GM21423 (cell line): Measurements from ENCODE around the gene RAB21.
"Not testable (repeated sequence)": the region's sequence is repeated elsewhere in the genome, so short reads cannot be mapped to it uniquely, and the experiment has no call there.

ENCODE experiments used
- ATAC-seq: cut with Tn5 transposase; IDR thresholded peaks from one replicate; pipeline ENCODE4 v1.9.1; 2021; ENCODE audit warnings: mild to moderate bottlenecking, moderate library complexity; ENCODE audit not compliant: unreplicated experiment

The RAB21 gene

DNA sequence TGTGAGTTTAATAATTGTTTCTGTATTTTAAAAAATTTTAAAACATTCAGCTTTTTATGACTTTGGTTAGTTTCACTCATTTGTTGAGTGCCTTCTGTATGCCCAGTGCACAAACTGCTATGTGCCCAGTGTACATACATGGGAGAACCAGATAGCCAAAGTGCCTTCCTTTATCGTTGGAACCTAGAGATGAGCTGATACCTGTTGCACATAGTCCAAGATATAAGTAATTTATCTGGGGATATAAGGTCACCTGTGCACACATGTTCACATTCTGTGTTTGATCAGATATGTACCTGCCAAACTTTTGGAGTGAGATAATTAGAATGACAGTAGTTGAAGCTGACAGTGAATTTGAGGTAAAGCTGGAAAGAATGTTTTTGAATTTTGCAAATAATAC is 37.9 kb downstream of the RAB21 start:
- no peak for ATAC-seq

DNA sequence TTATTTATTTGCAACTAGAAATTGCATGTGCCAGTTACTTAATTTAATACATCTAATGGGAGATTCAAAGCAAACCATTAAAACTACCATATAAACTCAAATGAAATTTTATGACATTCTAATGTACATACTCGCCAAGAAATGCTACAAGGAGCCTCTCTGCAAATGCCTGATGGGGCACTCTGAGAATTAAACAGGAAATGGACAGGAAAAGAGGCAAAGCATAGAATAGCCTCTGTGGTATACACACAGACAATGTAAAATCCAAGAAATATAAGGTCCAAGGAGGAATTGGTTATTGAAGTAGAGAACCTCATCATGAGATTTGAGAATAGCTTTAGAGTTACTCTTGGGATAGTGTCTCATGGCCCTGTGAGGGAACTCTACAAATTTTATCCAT is 41.2 kb downstream of the RAB21 start:
- no peak for ATAC-seq

GRCh38 chr12:71797531-71797930 is 42.9 kb downstream of the RAB21 start:
- no peak for ATAC-seq

GRCh38 chr12:71799106-71799505 is 44.4 kb downstream of the RAB21 start:
- no peak for ATAC-seq

GRCh38 chr12:71800177-71800576 is 45.5 kb downstream of the RAB21 start:
- no peak for ATAC-seq

DNA sequence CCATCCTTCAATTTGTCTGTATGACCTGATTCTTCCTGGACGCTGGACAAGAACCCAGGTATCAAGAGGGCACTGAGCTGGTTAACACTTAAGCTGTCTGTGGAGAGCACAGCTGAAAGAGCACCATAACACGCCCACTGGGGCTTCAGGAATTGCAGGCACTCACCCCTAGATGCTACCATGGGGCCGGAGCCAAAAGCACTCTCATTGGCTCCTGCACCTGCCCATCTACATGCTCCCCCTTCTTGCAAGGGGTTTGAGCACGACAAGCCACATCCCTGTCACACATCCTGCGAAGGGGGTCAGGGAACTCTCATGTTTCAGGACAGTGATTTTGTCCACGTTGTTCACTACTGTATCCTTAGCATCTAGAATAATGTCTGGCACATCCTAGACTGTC is 49.8 kb downstream of the RAB21 start:
- no peak for ATAC-seq

DNA sequence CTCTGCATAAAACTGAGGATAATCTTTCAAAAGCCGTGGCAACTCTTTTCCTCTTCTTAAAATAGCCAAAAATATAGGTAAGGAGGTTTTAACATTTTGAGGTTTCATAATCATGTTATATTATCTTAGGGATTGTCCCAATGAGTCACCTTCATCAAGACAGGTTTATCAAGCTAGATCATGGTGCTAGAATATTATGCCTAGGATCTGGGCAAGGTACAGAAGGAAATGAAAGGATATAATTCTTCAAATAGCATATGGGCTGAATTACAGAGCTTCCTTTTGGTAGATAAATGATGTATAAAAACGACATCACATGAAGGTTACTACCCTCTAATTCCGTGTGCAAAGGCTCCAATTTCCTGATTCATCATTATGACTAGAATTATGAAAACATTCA is 56.3 kb downstream of the RAB21 start:
- no peak for ATAC-seq

DNA sequence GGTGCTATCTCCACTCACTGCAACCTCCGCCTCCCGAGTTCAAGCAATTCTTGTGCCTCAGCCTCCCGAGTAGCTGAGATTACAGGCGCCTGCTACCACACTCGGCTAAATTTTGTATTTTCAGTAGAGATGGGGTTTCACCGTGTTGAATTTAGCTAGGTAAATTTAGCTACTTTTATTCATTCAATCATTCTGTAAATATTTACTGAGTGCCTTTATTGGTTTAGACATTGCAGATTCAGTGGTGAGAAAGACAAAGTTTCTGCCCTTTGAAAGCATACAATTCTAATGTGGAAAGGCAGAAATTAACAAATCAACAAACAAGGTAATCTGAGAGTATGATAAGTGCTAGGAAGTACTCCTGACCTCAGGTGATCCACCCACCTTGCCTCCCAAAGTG is 60.6 kb downstream of the RAB21 start:
- not testable (repeated sequence) for ATAC-seq

- not testable (repeated sequence) for ATAC-seq
These were observed 67.4 kb downstream of the RAB21 start for GRCh38 chr12:71822088-71822487.

DNA sequence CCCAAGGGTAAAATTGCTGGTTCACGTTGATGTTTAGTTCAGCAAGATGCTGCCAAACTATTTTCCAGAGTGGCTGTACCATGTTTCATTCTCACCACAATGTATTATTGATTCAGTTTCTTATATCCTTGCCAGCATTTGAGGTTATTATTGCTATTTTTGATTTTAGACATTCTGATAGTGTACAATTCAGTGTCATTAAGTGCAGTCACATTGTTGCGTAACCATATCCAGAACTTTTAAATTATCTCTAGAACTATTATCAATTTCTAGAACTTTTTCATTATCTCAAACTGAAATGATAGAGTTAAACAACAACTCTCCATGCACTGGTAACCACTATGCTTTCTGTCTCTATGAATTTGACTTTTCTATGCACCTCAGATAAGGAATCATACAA is 74.2 kb downstream of the RAB21 start:
- ATAC-seq, result no peak

DNA sequence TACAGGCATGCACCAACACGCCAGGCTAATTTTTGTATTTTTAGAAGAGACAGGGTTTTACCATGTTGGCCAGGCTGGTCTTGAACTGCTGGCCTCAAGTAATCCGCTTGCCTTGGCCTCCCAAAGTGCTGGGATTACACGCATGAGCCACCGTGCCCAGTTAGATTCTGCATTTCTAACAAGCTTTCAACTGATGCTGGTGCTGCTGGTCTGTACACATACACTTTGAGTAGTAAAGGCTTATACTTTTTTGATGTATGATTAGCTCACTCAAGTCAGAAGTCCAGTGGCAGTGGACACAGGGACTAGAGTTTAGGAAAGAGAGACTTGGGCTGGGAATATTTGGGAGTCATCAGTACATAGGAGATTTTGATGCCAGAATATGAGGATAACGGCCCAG is 82.7 kb downstream of the RAB21 start:
- ATAC-seq, result no peak

- no peak for ATAC-seq
These were observed 83.6 kb downstream of the RAB21 start for GRCh38 chr12:71838231-71838630.

GRCh38 chr12:71838676-71839075 is 84.0 kb downstream of the RAB21 start:
- no peak for ATAC-seq

- peak; percentile 20 for ATAC-seq
These were observed 85.7 kb downstream of the RAB21 start for GRCh38 chr12:71840231-71840847.

DNA sequence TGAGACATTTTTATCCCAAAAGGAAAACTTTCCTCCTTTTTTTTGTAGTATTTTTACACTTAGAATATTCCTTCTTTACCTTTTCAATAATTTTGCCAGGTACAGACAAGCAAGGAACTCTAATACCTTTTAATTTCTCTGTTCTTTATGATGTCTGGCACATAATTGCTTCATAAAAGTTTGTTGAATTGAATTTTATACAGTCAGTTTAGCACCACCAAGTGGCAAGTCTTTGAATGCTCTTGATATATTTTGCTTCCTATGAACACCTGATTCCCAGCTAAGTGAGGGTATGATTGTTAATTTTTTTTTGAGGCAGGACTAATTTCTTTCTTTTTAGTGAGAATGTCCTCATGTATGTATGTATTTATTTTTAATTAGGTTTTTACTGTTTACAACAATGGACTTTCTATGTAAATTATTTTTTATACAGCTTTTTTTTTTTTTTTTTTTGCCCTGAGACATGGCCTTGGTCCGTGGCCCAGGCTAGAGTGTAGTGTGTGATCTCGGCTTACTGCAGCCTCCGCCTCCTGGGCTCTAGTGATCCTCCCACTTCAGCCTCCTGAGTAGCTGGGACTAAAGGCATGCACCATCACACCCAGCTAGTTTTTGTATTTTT is 91.8 kb downstream of the RAB21 start:
- no peak for ATAC-seq

GRCh38 chr12:71848212-71848611 is 93.5 kb downstream of the RAB21 start:
- no peak for ATAC-seq

DNA sequence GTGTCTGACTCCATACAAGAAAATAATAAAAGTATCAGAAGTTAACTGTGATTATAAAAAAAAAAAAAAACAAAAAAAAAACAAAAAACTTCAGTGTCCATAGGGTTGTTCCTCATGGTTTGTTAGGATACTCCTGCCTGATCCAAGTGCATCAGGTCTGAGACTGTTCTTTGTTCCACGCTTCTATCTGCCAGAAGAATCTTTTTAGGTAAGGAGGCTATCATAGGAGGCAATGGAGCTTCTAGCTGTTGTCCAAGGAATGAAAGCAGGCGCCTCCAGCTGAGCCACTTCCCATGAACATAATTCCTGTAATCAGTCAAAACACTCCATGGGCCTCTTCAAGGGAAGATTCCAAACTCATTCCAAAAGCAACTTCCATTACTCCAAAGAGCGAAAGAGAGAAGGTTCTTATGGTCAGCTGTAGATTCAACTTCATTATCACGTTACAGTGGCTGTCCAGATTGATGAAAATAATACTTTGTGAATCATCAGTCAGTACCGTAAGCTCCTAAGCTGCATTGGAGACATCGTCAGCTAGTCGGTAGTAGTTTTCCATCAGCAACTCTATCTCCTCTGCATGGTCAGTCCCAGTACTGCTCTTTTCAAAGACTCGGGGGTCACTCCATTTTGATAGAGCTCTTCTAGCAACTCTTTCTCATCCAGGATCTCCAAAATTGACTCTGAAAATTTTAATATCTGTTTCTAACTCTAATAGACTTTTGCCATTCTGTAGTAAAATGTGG is 94.6 kb downstream of the RAB21 start:
- no peak for ATAC-seq
